SK-N-SH (cell line): ENCODE data around the gene CAPN6. TPM values are rescaled to one million over a fixed set of nuclear protein-coding genes. Genes with fewer than 3 reads are reported as not detected.

ENCODE experiments used
- CTCF ChIA-PET: fragments of 300-600, 350-600 bp; formaldehyde crosslinking; extraction: SDS; loops from one replicate; lab custom pipeline; 2021; lab: Yijun Ruan, JAX
- POLR2A ChIA-PET: fragments of 350-600 bp; sonication (Branson Sonifier 250); formaldehyde crosslinking; extraction: SDS; loops from one replicate; lab custom pipeline; 2020; ENCODE audit warnings: antibody characterized with exemption, inconsistent platforms; lab: Yijun Ruan, JAX
- DNase-seq: peaks from one replicate; pipeline ENCODE4 v3.0.0; 2012
- H2AFZ ChIP-seq: fragments of 200-600 bp; sonication (generic); 2 replicates; pipeline ENCODE4 v1.8.1; 2016; ENCODE audit warnings: antibody characterized with exemption, mild to moderate bottlenecking, low read depth
- H3F3A ChIP-seq: fragments of 200-600 bp; sonication (generic); replicated peaks from 2 replicates; pipeline ENCODE3; 2016; ENCODE audit warnings: antibody characterized with exemption, mild to moderate bottlenecking; ENCODE audit not compliant: insufficient read depth
- H3K27ac ChIP-seq, 2 experiments: fragments of 200-500 bp in 1 of 2; fragments of 200-600 bp in 1 of 2; sonication (Bioruptor generic) in 1 of 2; sonication (generic), shearing (Covaris generic) in 1 of 2; 2 replicates each; pipeline versions ENCODE4 v1.5.1 to v1.6.1; 2014 to 2016; ENCODE audit warnings: low read depth in 2 of 2, inconsistent platforms in 1 of 2, low read length in 1 of 2, mild to moderate bottlenecking in 1 of 2, mixed read lengths in 1 of 2
- H3K27me3 ChIP-seq: fragments of 200-600 bp; sonication (generic), shearing (Covaris generic); 2 replicates; pipeline ENCODE4 v1.6.1; 2016; ENCODE audit warnings: mixed run types; ENCODE audit not compliant: insufficient read depth
- H3K36me3 ChIP-seq, 2 experiments: fragments of 200-500 bp in 1 of 2; fragments of 200-600 bp in 1 of 2; sonication (Bioruptor generic) in 1 of 2; sonication (generic) in 1 of 2; replicated peaks in 1 of 2; 2 replicates each; pipeline versions ENCODE3 to v1.5.1; 2014 to 2016; ENCODE audit warnings: low read length in 1 of 2, mild to moderate bottlenecking in 1 of 2; ENCODE audit not compliant: insufficient read depth in 2 of 2, control insufficient read depth in 1 of 2
- H3K4me1 ChIP-seq, 2 experiments: fragments of 200-500 bp in 1 of 2; fragments of 200-600 bp in 1 of 2; sonication (Bioruptor generic) in 1 of 2; sonication (generic), shearing (Covaris generic) in 1 of 2; 2 replicates each; pipeline versions ENCODE4 v1.5.1 to v1.6.1; 2014 to 2016; ENCODE audit warnings: low read depth in 1 of 2, low read length in 1 of 2, mixed run types in 1 of 2; ENCODE audit not compliant: insufficient read depth in 2 of 2, control insufficient read depth in 1 of 2
- H3K4me2 ChIP-seq: fragments of 200-600 bp; sonication (generic), shearing (Covaris generic); 2 replicates; pipeline ENCODE4 v1.6.1; 2017; ENCODE audit warnings: mixed run types
- H3K4me3 ChIP-seq, 2 experiments: fragments of 200-500 bp in 1 of 2; fragments of 200-600 bp in 1 of 2; sonication (Bioruptor generic) in 1 of 2; sonication (generic), shearing (Covaris generic) in 1 of 2; 2 replicates each; pipeline versions ENCODE4 v1.5.1 to v1.8.1; 2014 to 2016; ENCODE audit warnings: low read depth in 2 of 2, inconsistent platforms in 1 of 2, low read length in 1 of 2, mild to moderate bottlenecking in 1 of 2, mixed read lengths in 1 of 2, moderate library complexity in 1 of 2
- H3K79me2 ChIP-seq: fragments of 200-600 bp; sonication (generic); 2 replicates; pipeline ENCODE4 v1.8.1; 2017; ENCODE audit warnings: mild to moderate bottlenecking; ENCODE audit not compliant: insufficient read depth
- H3K9ac ChIP-seq: fragments of 200-600 bp; sonication (generic); 2 replicates; pipeline ENCODE4 v1.6.1; 2017; ENCODE audit warnings: mixed run types
- H3K9me2 ChIP-seq: fragments of 200-600 bp; sonication (generic); 2 replicates; pipeline ENCODE4 v1.6.1; 2017; ENCODE audit warnings: mixed run types
- H3K9me3 ChIP-seq: fragments of 200-600 bp; sonication (generic); 2 replicates; pipeline ENCODE4 v1.6.1; 2017; ENCODE audit warnings: mixed run types, mild to moderate bottlenecking, moderate library complexity
- H4K20me1 ChIP-seq: fragments of 200-600 bp; sonication (generic); 2 replicates; pipeline ENCODE4 v1.6.1; 2017; ENCODE audit warnings: mild to moderate bottlenecking, mixed run types; ENCODE audit not compliant: insufficient read depth
- CTCF ChIP-seq: fragments of 200-600 bp; sonication (generic); IDR thresholded peaks from 2 replicates; pipeline ENCODE4 v1.6.1; 2017; ENCODE audit warnings: antibody characterized with exemption, mild to moderate bottlenecking, moderate library complexity
- EP300 ChIP-seq, 2 experiments: IDR thresholded peaks; 2 replicates each; pipeline versions ENCODE4 v1.4.0 to v1.6.1; 2012; ENCODE audit warnings: borderline replicate concordance in 1 of 2, low read depth in 1 of 2, low read length in 1 of 2
- FOSL2 ChIP-seq: IDR thresholded peaks from 2 replicates; pipeline ENCODE4 v1.4.0; 2012; ENCODE audit warnings: low read depth, mild to moderate bottlenecking, moderate library complexity, borderline replicate concordance
- FOXJ3 ChIP-seq: sonication (generic); formaldehyde crosslinking; IDR thresholded peaks from 2 replicates; pipeline ENCODE4 v1.5.1; 2020; ENCODE audit warnings: mild to moderate bottlenecking, missing genetic modification reagents
- FOXM1 ChIP-seq: IDR thresholded peaks from 2 replicates; pipeline ENCODE4 v1.4.0; 2012; ENCODE audit warnings: low read depth, mild to moderate bottlenecking
- GATA2 ChIP-seq: sonication (generic); formaldehyde crosslinking; IDR thresholded peaks from 2 replicates; pipeline ENCODE4 v1.5.0; 2020; ENCODE audit warnings: mild to moderate bottlenecking, missing genetic modification reagents
- IRF3 ChIP-seq: fragments of 150-350 bp; IDR thresholded peaks from 2 replicates; pipeline ENCODE4 v1.6.1; 2016; ENCODE audit warnings: mild to moderate bottlenecking, low read depth, low read length
- JUND ChIP-seq: IDR thresholded peaks from 2 replicates; pipeline ENCODE4 v1.4.0; 2012
- NFIC ChIP-seq: IDR thresholded peaks from 2 replicates; pipeline ENCODE4 v1.4.0; 2012; ENCODE audit warnings: borderline replicate concordance
- PBX3 ChIP-seq: IDR thresholded peaks from 2 replicates; pipeline ENCODE4; 2012
- POLR2AphosphoS5 ChIP-seq: IDR thresholded peaks from 2 replicates; pipeline ENCODE4 v1.6.1; 2012; ENCODE audit warnings: low read depth, low read length
- REST ChIP-seq: IDR thresholded peaks from 2 replicates; pipeline ENCODE4 v1.6.1; 2012; ENCODE audit warnings: mild to moderate bottlenecking, low read depth, low read length, moderate library complexity
- TCF12 ChIP-seq: IDR thresholded peaks from 2 replicates; pipeline ENCODE4 v1.4.0; 2012
- USF1 ChIP-seq: IDR thresholded peaks from 2 replicates; pipeline ENCODE4 v1.4.0; 2012; ENCODE audit warnings: low read depth, borderline replicate concordance
- YY1 ChIP-seq: IDR thresholded peaks from 2 replicates; pipeline ENCODE4 v1.4.0; 2012; ENCODE audit warnings: low read depth, mild to moderate bottlenecking
- ZBTB33 ChIP-seq: IDR thresholded peaks from 2 replicates; pipeline ENCODE4 v1.4.0; 2012; ENCODE audit warnings: low read depth, borderline replicate concordance
- WGBS: methylation state at CpG from one replicate; pipeline ENCODE4 v1.1.6; 2017; ENCODE audit warnings: low lambda C conversion rate; 5-methylcytosine and 5-hydroxymethylcytosine counted together
- polyA plus RNA-seq, 3 experiments: library from polyadenylated mRNA; depleted of rRNA; stranded (reverse); fragments of >200 nt; gene quantifications; 2 replicates each; pipeline ENCODE4 v1.2.3, GENCODE V29; 2012

The CAPN6 gene
- polyA plus RNA-seq, 1 of the 3 experiments (the other 2 are of a cell fraction): not detected

- POLR2A ChIA-PET: no interaction called here
- Histone ChIP-seq H3K36me3 (no peaks in the 10 kb centered on the region), H3K4me2 (no peak overlapping the region), H3K79me2 (no peaks in the 10 kb centered on the region), H3K9ac (no peak overlapping the region), H3K9me3 (no peaks in the 10 kb centered on the region), H3K9me2 (no peaks in the 10 kb centered on the region), H3F3A (no peaks in the 10 kb centered on the region), H3K27ac (no peak overlapping the region), H3K27me3 (peaks cover 8% of the 10 kb centered on the region; the same call in 1 of the 2 replicates), H4K20me1 (no peaks in the 10 kb centered on the region), H3K4me3 (no peak overlapping the region), H2AFZ (no peak overlapping the region), H3K4me1 (no peaks in the 10 kb centered on the region)
- 23% methylated on average over 3 of the region's 3 CpGs for WGBS
- no peak for TF ChIP-seq ZBTB33
- no peak for TF ChIP-seq FOSL2
- no peak for TF ChIP-seq GATA2
- no peak for TF ChIP-seq REST
- no peak for TF ChIP-seq TCF12
- no peak for TF ChIP-seq YY1
- no peak for TF ChIP-seq USF1
- DNase-seq: no peak
- CTCF ChIA-PET: interaction anchor here (1.6 to 5.1 kb wide), 2 partner anchors 11 to 13 kb away, joined by 3 to 22 read pairs; no protein-coding TSS in a partner anchor
Observed at GRCh38 chrX:111257733-111258132, 12.6 kb downstream of the CAPN6 start.

GRCh38 chrX:111254896-111255693 is 15.2 kb downstream of the CAPN6 start:
- Histone ChIP-seq H3K9ac (no peak overlapping the region), H3K27ac (no peak overlapping the region), H3K4me1 (no peaks in the 10 kb centered on the region), H3K4me2 (no peak overlapping the region), H3K27me3 (peaks cover 12% of the 10 kb centered on the region; the same call in 1 of the 2 replicates), H3F3A (no peaks in the 10 kb centered on the region), H3K79me2 (no peaks in the 10 kb centered on the region), H2AFZ (no peak overlapping the region), H3K4me3 (no peak overlapping the region), H4K20me1 (no peaks in the 10 kb centered on the region), H3K9me3 (no peaks in the 10 kb centered on the region), H3K36me3 (no peaks in the 10 kb centered on the region), H3K9me2 (no peaks in the 10 kb centered on the region)
- ChIA-PET POLR2A (no interaction called here), CTCF (interaction anchor here (0.7 kb wide), 1 partner anchor 11 kb away, joined by 3 read pairs; no protein-coding TSS in a partner anchor)
- no peak for DNase-seq
- TF ChIP-seq FOXJ3: no peak
- no peak for TF ChIP-seq JUND
- no peak for TF ChIP-seq CTCF
- no peak for TF ChIP-seq IRF3
- no peak for TF ChIP-seq FOXM1
- TF ChIP-seq PBX3: no peak
- no peak for TF ChIP-seq EP300 (IDR thresholded peaks at IDR 0.05; ENCODE audit: borderline replicate concordance in 1 of 2, low read depth in 1 of 2, low read length in 1 of 2)
- no peak for TF ChIP-seq NFIC
- no peak for TF ChIP-seq POLR2AphosphoS5
- WGBS: 37% methylated on average over 7 of the region's 7 CpGs
